GM04503 (cell line): ENCODE results near the gene CYB561.

Experiments
- DNase-seq: peaks from one replicate; pipeline ENCODE4 v3.0.0-alpha.2; 2012; ENCODE audit warnings: low read depth

CYB561 gene

DNA sequence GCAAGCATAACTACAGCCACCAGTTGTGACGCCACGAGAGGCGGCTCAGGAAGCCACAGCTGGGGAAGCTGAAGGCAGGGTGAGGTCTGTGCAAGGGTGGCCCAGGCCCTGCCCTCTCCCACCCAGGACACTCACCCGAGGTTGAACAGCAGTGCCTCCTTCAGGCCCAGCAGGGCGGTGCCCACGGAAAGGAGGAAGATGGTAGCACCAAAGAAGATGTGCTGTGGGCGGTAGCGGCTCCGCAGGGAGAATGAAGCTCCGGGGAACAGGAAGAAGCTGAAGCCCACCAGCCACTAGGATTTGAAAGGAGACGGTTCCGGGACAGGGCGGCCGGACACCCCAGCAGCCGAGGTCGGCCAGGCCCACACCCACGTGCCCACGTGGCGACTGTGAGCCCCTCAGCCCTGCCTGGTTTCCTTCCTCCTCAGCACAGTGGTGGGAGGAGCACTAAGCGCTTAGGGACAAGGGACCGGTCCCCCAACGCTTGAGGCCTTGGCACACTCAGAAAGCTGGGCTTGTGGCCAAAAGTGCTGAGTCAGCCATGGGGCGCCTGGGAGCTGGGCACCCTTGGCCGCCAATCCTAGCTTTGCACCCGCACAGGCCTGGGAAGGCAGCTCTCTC lies 11.0 kb downstream of the CYB561 start:
- DNase-seq = no peak

DNA sequence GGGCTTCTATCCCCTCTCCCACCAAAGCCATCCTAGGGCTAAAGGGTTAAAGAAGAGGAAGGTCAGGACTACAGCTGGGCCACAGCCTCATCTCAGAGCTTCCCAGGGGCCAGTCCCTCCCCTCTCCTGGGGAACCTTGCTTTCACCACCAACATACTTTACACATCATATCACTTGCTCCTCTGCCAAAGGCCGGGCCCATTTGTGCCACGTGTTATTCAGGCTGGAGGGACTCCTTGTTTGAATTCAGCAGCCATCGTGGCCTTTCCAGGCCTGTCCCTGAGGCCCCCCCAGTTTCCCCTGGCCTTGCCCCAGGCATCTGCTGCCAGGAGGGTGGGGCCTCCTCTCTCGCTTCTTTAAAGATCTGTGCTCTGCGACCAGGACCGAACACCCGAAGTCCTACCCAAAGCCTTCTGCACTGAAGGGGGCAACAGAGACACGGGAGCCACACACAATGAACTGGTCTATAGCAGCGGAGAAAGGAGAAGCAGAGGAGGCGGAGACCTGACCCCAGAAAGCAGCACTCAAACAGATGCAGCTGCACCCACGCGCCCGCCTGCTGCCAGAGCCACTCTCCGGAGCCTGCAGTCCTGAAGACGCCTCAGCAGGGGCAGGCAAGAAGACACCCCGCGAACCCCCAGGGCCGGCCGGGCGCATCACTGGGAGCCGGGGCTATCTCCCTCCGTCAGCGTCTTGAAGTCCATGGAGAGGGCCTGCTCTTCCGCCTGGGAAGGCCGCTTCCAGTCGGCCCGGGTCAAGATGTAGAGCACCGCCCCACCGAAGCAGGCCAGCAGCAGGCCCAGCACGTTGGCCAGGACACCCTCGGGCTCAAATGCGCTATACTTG lies 12.1 kb downstream of the CYB561 start:
- DNase-seq = peak; percentile 96

- no peak for DNase-seq
Observed at GRCh38 chr17:63431939-63432804, 13.9 kb downstream of the CYB561 start.

DNA sequence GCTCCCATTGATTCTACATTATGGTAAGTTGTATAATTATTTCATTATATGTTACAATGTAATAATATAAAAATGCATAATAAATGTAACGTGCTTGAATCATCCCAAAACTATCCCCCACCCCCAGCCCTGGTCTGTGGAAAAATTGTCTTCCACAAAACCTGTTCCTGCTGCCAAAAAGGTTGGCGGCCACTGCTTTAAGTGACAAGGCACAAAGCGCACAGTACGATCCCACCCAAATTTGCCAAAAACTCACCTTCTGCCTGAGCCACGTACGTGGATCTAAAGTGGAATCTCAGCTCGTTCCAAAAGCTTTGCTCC lies 14.5 kb downstream of the CYB561 start:
- DNase-seq = no peak

DNA sequence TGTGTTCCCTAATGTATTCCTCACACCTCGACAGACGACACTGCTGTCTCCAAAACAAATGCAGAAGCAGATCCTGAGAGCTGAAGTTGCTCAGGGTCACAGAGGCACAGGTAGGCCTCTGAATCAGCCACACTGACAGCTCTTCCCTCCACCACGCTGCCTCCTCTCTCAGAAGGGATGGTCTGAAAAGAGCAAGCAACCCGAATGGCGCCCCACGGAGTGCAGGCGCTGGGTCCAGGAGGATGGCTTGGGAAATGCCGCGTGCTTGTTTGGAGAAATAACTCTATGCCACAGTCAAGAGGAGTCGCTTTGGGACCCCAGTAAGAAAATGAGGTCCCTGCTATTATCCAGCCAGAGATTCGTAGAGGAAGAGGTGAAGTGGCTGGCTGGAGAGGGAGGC lies 15.9 kb downstream of the CYB561 start:
- DNase-seq = no peak

DNA sequence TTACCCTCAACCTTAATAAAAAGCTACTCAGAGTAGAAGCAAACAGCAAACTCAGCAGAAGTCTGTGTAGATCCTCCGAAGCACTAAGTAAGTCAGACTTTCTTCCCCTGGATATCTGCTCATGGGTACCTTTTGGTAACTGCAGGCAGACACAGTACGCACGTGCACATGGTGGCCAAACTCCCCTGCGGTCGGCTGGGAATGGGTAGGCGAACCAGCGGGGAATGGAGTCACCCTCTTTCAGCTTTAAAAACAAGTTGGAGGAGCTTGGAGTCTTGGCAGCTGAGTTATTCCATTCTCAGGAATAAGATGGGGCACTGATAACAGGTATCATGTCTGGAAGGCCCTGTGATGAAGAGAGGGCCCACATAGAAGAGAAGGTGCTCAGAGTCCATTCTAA lies 16.3 kb downstream of the CYB561 start:
- DNase-seq = no peak

GRCh38 chr17:63426917-63427308 lies 19.2 kb downstream of the CYB561 start:
- DNase-seq = no peak

DNA sequence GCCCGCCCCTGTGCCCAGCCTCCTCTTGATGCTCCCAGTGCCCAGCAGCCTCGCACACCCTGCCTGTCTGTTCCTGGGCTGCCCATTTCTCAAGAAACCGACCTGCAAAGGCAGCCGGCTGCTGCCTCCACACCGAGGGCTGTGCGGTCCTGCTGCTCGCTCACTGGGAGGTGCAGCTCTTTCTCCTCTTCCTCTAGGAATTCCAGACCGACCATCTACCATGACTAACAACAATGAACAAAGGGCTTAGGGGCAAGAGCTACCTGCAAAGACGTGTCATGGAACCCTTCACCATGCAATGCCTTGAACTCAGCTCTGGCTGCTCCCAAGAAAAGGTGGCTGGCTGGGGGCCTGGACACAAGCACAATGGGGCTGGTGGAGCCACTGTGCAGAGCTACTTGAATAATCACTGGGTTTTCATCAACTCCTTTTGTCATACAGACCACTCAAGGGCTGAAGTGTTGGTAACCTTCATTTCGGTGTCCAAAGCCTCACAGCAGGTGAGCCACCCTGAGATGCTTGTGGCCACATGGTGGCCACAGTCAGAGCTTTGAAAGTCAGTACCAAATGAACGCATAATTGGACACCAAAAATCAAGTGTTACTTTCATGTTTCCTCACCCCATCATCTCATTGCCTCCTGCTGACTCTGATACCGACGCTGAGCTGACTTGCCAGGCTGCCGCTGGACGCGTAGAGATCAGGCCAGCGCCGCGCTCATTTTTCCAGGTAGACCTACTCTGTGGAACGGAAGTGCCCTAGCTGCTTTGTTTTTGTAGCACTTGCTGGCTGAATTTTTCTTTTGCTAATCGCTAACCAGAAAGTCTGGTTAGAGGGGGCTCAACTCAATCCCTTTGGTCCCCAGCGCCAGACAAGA lies 19.8 kb downstream of the CYB561 start:
- DNase-seq = no peak

GRCh38 chr17:63425483-63425882 lies 20.6 kb downstream of the CYB561 start:
- DNase-seq = peak; percentile 32

GRCh38 chr17:63423963-63424362 lies 22.1 kb downstream of the CYB561 start:
- DNase-seq = no peak

DNA sequence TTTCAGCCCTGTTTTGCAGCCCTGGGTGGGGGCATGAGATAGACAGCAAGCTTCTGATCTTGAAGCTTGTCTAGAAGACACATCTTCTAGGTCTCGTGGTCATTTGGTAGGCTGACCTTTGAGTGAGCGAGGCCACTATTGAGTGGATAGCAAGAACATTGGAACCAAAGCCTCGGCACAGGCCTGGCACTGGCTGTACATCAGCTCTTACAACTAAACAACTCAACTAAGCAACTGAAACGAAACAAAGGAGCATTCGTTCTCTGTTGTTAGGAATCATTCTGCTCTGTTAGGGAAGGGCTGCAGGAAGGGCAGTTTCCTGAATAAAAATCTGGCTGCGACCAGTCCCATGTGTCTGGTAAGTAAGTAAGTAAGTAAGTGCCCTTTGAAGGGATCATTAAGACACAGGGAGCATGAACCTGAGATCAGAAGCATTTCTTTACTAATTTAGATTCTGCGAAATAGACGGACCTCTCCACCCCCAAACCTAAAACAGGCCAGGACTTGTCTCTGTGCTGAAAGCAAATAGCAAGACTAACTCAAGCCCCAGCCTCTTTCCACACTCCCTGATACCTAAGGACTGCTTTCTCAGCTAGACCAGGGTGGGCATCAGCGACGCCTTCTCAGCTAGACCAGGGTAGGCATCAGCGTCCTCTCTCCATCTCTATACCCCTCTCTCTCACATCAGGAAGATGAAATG lies 22.7 kb downstream of the CYB561 start:
- no peak for DNase-seq

GRCh38 chr17:63421681-63422645 lies 24.1 kb downstream of the CYB561 start:
- no peak for DNase-seq

- DNase-seq = no peak
Observed at GRCh38 chr17:63420868-63421680, 25.0 kb downstream of the CYB561 start.

- no peak for DNase-seq
Observed at GRCh38 chr17:63419949-63420867, 25.9 kb downstream of the CYB561 start.

GRCh38 chr17:63419398-63419797 lies 26.7 kb downstream of the CYB561 start:
- DNase-seq = no peak

- no peak for DNase-seq
Observed at GRCh38 chr17:63418540-63418939, 27.6 kb downstream of the CYB561 start.

- no peak for DNase-seq
Observed at GRCh38 chr17:63414222-63414621, 31.9 kb downstream of the CYB561 start.

DNA sequence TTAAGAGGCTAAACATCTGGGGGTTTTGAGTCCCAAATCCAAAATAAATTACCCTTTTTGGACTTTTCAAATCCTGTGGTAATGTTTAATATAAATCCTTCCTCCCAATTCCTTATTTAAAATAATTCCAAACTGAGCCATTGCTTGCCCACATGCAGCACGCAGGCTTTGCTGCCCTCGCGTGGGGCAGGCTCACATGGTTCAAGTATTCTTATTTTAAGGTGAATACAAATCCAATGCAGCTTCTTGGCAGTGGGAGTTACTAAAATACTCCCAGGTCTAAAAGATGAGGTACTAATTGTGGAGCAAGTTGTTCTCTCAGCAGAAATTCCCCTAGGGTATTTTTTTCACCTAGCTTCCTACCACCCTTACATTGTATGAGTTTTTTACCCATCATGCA lies 33.0 kb downstream of the CYB561 start:
- DNase-seq = no peak
